Tibial nerve (tissue), 4 donors: ENCODE measurements around the gene GPRIN2. TPM values are rescaled to one million over a fixed set of nuclear protein-coding genes. Genes with fewer than 3 reads are reported as not detected.
A peak's percentile ranks its signal among the peaks of the same experiment; 100 is the strongest.

Experiments
- DNase-seq, 2 donors: peaks; one replicate each; pipeline ENCODE4 v3.0.0-alpha.2; 2019; ENCODE audit warnings: low spot score in 2 of 2
- H3K27ac ChIP-seq, 4 donors: fragments of 200-600 bp; sonication (generic) in 3 of 4; one replicate each; pipeline ENCODE4 v1.5.1; 2017 to 2019; ENCODE audit warnings: mild to moderate bottlenecking in 1 of 4
- H3K27me3 ChIP-seq, 2 donors: fragments of 200-600 bp; sonication (generic) in 1 of 2; one replicate each; pipeline versions ENCODE4 v1.5.1 to v1.6.0; 2017 to 2019
- H3K36me3 ChIP-seq, 3 donors: fragments of 200-600 bp; sonication (generic); one replicate each; pipeline ENCODE4 v1.5.1; 2018 to 2019
- H3K4me1 ChIP-seq, 4 donors: fragments of 200-600 bp; sonication (generic) in 3 of 4; one replicate each; pipeline ENCODE4 v1.5.1; 2017 to 2019
- H3K4me3 ChIP-seq, 4 donors: fragments of 200-600 bp; sonication (generic) in 3 of 4; one replicate each; pipeline ENCODE4 v1.5.1; 2017 to 2019; ENCODE audit warnings: mild to moderate bottlenecking in 1 of 4, moderate library complexity in 1 of 4
- H3K9me3 ChIP-seq, 4 donors: fragments of 200-600 bp; sonication (generic) in 3 of 4; one replicate each; pipeline ENCODE4 v1.5.1; 2017 to 2019
- EP300 ChIP-seq, 2 donors: sonication (generic); formaldehyde crosslinking; IDR thresholded peaks; one replicate each; pipeline ENCODE4 v1.6.1; 2017; ENCODE audit warnings: antibody characterized with exemption in 2 of 2, mild to moderate bottlenecking in 1 of 2
- POLR2A ChIP-seq, 2 donors: fragments of 450-650 bp; IDR thresholded peaks; one replicate each; pipeline ENCODE4 v1.6.1; 2017; ENCODE audit warnings: antibody characterized with exemption in 2 of 2, mild to moderate bottlenecking in 2 of 2, moderate library complexity in 2 of 2
- WGBS, 2 donors: methylation state at CpG; one replicate each; pipeline ENCODE4 v1.1.5; 2018; 5-methylcytosine and 5-hydroxymethylcytosine counted together
- total RNA-seq, 4 donors: library from RNA; depleted of rRNA; stranded (reverse); fragments of >200 nt; gene quantifications; one replicate each; pipeline ENCODE4 v1.1.0, GENCODE V29; 2016
- TF ChIP-seq, protein P1 (sequence below), 5 experiments: fragments of 200-600 bp in 3 of 5; fragments of 450-650 bp in 2 of 5; sonication (generic) in 3 of 5; IDR thresholded peaks; one replicate each; pipeline ENCODE4 v1.5.1; 2016 to 2019; ENCODE audit warnings: antibody characterized with exemption in 5 of 5, mild to moderate bottlenecking in 3 of 5, moderate library complexity in 2 of 5

Gene GPRIN2
- total RNA-seq, 4 donors from 2014 or later = 0.98 to 2.8 (median 2.3) TPM

DNA sequence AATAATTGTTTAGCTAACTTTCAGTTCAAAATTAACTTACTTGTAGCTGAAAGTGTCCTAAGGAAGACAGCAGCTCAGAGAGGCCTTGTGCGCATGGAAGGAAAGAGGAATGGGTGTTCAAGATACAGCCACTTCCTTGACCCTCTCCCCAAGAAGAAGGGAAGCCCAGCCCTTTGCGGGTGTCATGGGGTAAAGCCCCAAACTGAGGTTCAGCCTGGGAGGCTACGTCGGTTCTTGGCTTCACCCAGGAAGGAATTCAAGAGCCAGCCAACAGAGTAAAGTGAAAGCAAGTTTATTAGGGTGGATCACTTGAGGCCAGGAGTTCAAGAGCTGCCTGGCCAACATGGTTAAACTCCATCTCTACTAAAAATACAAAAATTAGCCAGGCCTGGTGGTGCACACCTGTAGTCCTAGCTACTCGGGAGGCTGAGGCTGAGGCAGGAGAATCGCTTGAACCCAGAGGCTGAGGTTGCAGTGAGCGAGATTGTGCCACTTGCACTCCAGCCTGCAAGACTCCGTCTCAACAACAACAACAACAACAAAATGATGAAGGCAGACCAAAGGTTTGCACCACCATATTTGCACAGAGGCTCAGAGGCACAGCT lies 15.9 kb downstream of the GPRIN2 start:
- DNase-seq = peak in 1 of 2 donors; percentile 4
- Histone ChIP-seq H3K27ac (peak overlapping the region in 3 of 4 donors; percentile 9 to 53 (median 31)), H3K4me3 (no peak overlapping the region), H3K9me3 (no peaks in the 10 kb centered on the region), H3K27me3 (peaks cover 0 to 10% of the 10 kb centered on the region in 2 donors), H3K4me1 (peaks cover 0 to 28% (median 13%) of the 10 kb centered on the region in 4 donors), H3K36me3 (no peaks in the 10 kb centered on the region)
- TF ChIP-seq, protein P1, sequence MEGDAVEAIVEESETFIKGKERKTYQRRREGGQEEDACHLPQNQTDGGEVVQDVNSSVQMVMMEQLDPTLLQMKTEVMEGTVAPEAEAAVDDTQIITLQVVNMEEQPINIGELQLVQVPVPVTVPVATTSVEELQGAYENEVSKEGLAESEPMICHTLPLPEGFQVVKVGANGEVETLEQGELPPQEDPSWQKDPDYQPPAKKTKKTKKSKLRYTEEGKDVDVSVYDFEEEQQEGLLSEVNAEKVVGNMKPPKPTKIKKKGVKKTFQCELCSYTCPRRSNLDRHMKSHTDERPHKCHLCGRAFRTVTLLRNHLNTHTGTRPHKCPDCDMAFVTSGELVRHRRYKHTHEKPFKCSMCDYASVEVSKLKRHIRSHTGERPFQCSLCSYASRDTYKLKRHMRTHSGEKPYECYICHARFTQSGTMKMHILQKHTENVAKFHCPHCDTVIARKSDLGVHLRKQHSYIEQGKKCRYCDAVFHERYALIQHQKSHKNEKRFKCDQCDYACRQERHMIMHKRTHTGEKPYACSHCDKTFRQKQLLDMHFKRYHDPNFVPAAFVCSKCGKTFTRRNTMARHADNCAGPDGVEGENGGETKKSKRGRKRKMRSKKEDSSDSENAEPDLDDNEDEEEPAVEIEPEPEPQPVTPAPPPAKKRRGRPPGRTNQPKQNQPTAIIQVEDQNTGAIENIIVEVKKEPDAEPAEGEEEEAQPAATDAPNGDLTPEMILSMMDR (IDR thresholded peaks at IDR 0.05) = no peak
- no peak for TF ChIP-seq EP300 (IDR thresholded peaks at IDR 0.05)
- TF ChIP-seq POLR2A (IDR thresholded peaks at IDR 0.05) = no peak
- WGBS, 2 donors = 86 to 88% methylated on average over 8 of the region's 8 CpGs

DNA sequence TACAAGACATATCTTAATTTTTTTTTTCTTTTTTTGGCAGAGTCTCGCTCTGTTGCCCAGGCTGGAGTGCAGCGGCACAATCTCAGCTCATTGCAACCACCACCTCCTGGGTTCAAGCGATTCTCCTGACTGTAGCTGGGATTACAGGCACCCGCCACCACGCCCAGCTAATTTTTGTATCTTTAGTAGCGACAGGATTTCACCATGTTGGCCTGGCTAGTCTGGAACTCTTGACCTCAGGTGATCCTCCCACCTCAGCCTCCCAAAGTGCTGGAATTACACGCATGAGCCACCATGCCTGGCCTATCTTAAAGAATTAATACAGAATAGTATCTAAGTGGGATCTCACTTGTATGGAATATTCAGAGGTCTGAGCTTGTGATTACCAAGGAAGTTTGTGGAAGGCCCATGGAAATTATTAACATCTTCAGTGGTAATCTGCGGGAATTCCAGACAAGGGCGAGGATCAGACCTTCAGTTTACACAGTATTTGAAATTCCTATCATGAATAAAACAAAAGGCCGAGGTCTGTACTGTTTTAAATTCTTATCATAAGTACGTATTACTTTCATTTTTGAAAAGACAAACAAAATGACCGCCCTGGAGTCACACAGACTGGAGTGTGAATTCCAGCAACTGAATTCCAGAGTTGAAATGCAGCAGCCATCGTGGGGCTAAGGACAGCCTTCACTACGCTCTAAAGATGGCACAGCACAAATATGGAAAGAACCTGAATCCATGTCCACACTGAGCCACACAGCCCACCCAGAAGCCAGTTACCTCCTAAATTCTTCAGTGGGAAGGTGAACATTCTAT lies 16.7 kb downstream of the GPRIN2 start:
- TF ChIP-seq EP300 (IDR thresholded peaks at IDR 0.05) (no peak), POLR2A (IDR thresholded peaks at IDR 0.05) (no peak)
- TF ChIP-seq, protein P1 (IDR thresholded peaks at IDR 0.05) = no peak
- H3K27me3 ChIP-seq = peaks cover 0 to 10% of the 10 kb centered on the region in 2 donors
- no peaks in the 10 kb centered on the region for H3K36me3 ChIP-seq
- peak overlapping the region in 3 of 4 donors; percentile 9 to 53 (median 31) for H3K27ac ChIP-seq
- 60 to 62% methylated on average over 14 of the region's 14 CpGs for WGBS, 2 donors
- DNase-seq = peak in 1 of 2 donors; percentile 11
- no peak overlapping the region for H3K4me3 ChIP-seq
- no peaks in the 10 kb centered on the region for H3K9me3 ChIP-seq
- peaks cover 0 to 28% (median 13%) of the 10 kb centered on the region in 4 donors for H3K4me1 ChIP-seq

DNA sequence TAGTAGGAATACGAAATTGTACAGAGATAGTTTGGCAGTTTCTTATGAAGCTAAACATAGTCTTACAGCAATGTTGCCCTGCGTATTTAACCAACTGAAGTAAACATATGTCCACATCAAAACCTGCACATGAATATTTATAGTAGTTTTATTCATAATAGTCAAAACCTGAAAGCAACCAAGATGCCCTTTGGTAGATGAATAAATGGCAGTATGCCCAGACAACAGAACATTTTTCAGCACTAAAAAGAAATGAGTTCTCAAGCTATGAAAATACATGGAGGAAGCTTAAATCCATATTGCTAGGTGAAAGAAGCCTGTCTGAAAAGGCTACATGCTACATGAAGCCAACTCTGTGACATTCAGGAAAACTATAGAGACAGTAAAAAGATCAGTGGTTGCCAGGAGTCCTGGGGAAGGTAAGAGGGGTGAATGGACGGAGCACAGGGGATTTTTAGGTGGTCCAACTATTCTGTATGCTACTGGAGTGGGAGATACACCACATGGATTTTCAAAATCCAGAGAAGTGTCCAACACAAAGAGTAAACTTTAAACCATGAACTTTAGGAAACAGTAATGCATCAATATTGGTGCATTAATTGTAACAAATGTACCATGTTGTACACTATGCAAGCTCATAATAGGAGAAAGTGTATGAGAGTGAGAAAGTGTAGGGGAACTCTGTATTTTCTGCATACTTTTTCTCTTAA lies 17.6 kb downstream of the GPRIN2 start:
- H3K36me3 ChIP-seq = no peaks in the 10 kb centered on the region
- no peak for DNase-seq
- peaks cover 0 to 10% of the 10 kb centered on the region in 2 donors for H3K27me3 ChIP-seq
- no peak overlapping the region for H3K4me3 ChIP-seq
- peaks cover 0 to 28% (median 13%) of the 10 kb centered on the region in 4 donors for H3K4me1 ChIP-seq
- no peaks in the 10 kb centered on the region for H3K9me3 ChIP-seq
- no peak for TF ChIP-seq EP300 (IDR thresholded peaks at IDR 0.05)
- TF ChIP-seq, protein P1 (IDR thresholded peaks at IDR 0.05) = no peak
- no peak for TF ChIP-seq POLR2A (IDR thresholded peaks at IDR 0.05)
- WGBS, 2 donors = 63 to 71% methylated on average over 3 of the region's 3 CpGs
- H3K27ac ChIP-seq = no peak overlapping the region

DNA sequence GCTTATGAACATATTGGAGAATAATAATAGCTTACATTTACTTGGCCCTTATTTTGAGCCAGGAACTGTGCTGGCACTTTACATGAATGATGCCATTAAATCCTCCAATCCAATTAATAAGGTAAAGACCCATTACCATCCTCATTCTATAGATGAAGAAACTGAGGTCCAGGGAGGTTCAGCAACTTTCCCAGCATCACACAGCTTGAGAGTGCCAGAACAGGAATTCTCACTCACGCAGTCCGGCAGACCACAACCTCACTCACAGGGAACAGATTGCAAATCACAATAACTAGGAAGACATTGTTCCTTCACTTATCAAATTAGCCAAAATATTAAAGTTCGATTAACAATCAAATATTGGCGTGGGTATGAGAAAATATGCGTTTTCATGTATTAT lies 18.3 kb downstream of the GPRIN2 start:
- Histone ChIP-seq H3K4me3 (no peak overlapping the region), H3K27ac (no peak overlapping the region), H3K27me3 (peaks cover 0 to 10% of the 10 kb centered on the region in 2 donors), H3K9me3 (no peaks in the 10 kb centered on the region), H3K36me3 (no peaks in the 10 kb centered on the region), H3K4me1 (peaks cover 0 to 28% (median 13%) of the 10 kb centered on the region in 4 donors)
- DNase-seq = no peak
- TF ChIP-seq POLR2A (IDR thresholded peaks at IDR 0.05) = no peak
- TF ChIP-seq EP300 (IDR thresholded peaks at IDR 0.05) = no peak
- TF ChIP-seq, protein P1 (IDR thresholded peaks at IDR 0.05) = no peak
- WGBS, 2 donors = 91 to 97% methylated on average over 5 of the region's 5 CpGs
